Immature natural killer cell (primary cell): ENCODE results near the gene PTPRE. TPM values are rescaled to one million over a fixed set of nuclear protein-coding genes. Genes with fewer than 3 reads are reported as not detected.

Experiments used
- DNase-seq, 3 donors: peaks; one replicate each; pipeline ENCODE4 v3.0.0; 2022; ENCODE audit warnings: mixed read lengths in 1 of 3
- H3K27ac Mint-ChIP-seq, 6 donors: one replicate each; pipeline ENCODE4 v1.8.0; 2020; ENCODE audit warnings: mixed read lengths in 6 of 6, mild to moderate bottlenecking in 5 of 6, inconsistent platforms in 4 of 6, moderate library complexity in 3 of 6
- H3K27me3 Mint-ChIP-seq, 3 donors: one replicate each; pipeline ENCODE4 v1.8.0; 2020 to 2021; ENCODE audit warnings: low read depth in 3 of 3, mild to moderate bottlenecking in 3 of 3, mixed read lengths in 3 of 3, moderate library complexity in 3 of 3, inconsistent platforms in 1 of 3
- H3K36me3 Mint-ChIP-seq, 3 donors: one replicate each; pipeline ENCODE4 v1.8.0; 2020; ENCODE audit warnings: mixed read lengths in 3 of 3, inconsistent platforms in 2 of 3, mild to moderate bottlenecking in 2 of 3
- H3K4me1 Mint-ChIP-seq, 2 donors: one replicate each; pipeline ENCODE4 v1.8.0; 2020; ENCODE audit warnings: inconsistent platforms in 2 of 2, mild to moderate bottlenecking in 2 of 2, mixed read lengths in 2 of 2, moderate library complexity in 1 of 2
- H3K4me3 Mint-ChIP-seq, 5 donors: one replicate each; pipeline ENCODE4 v1.8.0; 2020; ENCODE audit warnings: mild to moderate bottlenecking in 5 of 5, mixed read lengths in 5 of 5, inconsistent platforms in 3 of 5, moderate library complexity in 3 of 5
- H3K9me3 Mint-ChIP-seq, 6 donors: one replicate each; pipeline ENCODE4 v1.8.0; 2020; ENCODE audit warnings: mild to moderate bottlenecking in 6 of 6, mixed read lengths in 6 of 6, inconsistent platforms in 4 of 6, moderate library complexity in 3 of 6
- polyA plus RNA-seq, 3 donors: library from polyadenylated mRNA; unstranded; fragments of 300-500 nt; fragmentation: Illumina TruSeq; gene quantifications; one replicate each; pipeline ENCODE4 v1.2.3, GENCODE V29; 2021

PTPRE gene
- polyA plus RNA-seq, 3 donors from 2014 or later = 35.7 to 73.1 (median 40.3) TPM

- peak overlapping the region; percentile 88 to 94 (median 92) for H3K4me3 Mint-ChIP-seq
- H3K36me3 Mint-ChIP-seq = peaks cover 18 to 42% (median 18%) of the 10 kb centered on the region in 3 donors
- peaks cover 11 to 43% (median 37%) of the 10 kb centered on the region in 3 donors for H3K27me3 Mint-ChIP-seq
- peak; percentile 79 to 82 (median 81) for DNase-seq
- H3K9me3 Mint-ChIP-seq = no peaks in the 10 kb centered on the region
- H3K4me1 Mint-ChIP-seq = peaks cover 87 to 88% of the 10 kb centered on the region in 2 donors
- H3K27ac Mint-ChIP-seq = peak overlapping the region; percentile 98 to 99 (median 99)
Measured at GRCh38 chr10:128047991-128048818, 141.3 kb downstream of the PTPRE start.

- H3K36me3 Mint-ChIP-seq = peaks cover 18 to 44% (median 19%) of the 10 kb centered on the region in 3 donors
- H3K4me3 Mint-ChIP-seq = peak overlapping the region; percentile 88 to 94 (median 92)
Measured at GRCh38 chr10:128048819-128049210, 141.9 kb downstream of the PTPRE start.

GRCh38 chr10:128049226-128050120 lies 142.6 kb downstream of the PTPRE start:
- H3K9me3 Mint-ChIP-seq = no peaks in the 10 kb centered on the region
- H3K27ac Mint-ChIP-seq = peak overlapping the region; percentile 98 to 99 (median 99)
- H3K4me1 Mint-ChIP-seq = peaks cover 90% of the 10 kb centered on the region in 2 donors
- peak in 2 of 3 donors; percentile 37 to 38 for DNase-seq
- H3K4me3 Mint-ChIP-seq = peak overlapping the region; percentile 88 to 94 (median 92)
- peaks cover 11 to 51% (median 37%) of the 10 kb centered on the region in 3 donors for H3K27me3 Mint-ChIP-seq
- H3K36me3 Mint-ChIP-seq = peaks cover 22 to 49% (median 24%) of the 10 kb centered on the region in 3 donors

More at GRCh38 chr10:128048819-128049210, 141.9 kb downstream of the PTPRE start:
- DNase-seq = no peak
- Mint-ChIP-seq H3K27ac (peak overlapping the region; percentile 98 to 99 (median 99)), H3K27me3 (peaks cover 11 to 48% (median 37%) of the 10 kb centered on the region in 3 donors), H3K9me3 (no peaks in the 10 kb centered on the region), H3K4me1 (peaks cover 86 to 88% of the 10 kb centered on the region in 2 donors)

- no peak for DNase-seq
- Mint-ChIP-seq H3K4me1 (peaks cover 92 to 93% of the 10 kb centered on the region in 2 donors), H3K9me3 (no peaks in the 10 kb centered on the region), H3K27ac (peak overlapping the region; percentile 93 to 99 (median 98)), H3K4me3 (peak overlapping the region; percentile 88 to 94 (median 92)), H3K27me3 (peaks cover 16 to 51% (median 37%) of the 10 kb centered on the region in 3 donors), H3K36me3 (peaks cover 22 to 52% (median 24%) of the 10 kb centered on the region in 3 donors)
Measured at GRCh38 chr10:128050121-128050516, 143.2 kb downstream of the PTPRE start.

GRCh38 chr10:128050936-128051335 lies 144.0 kb downstream of the PTPRE start:
- peaks cover 93 to 97% of the 10 kb centered on the region in 2 donors for H3K4me1 Mint-ChIP-seq
- peaks cover 28 to 61% (median 29%) of the 10 kb centered on the region in 3 donors for H3K36me3 Mint-ChIP-seq
- DNase-seq = no peak
- peaks cover 21 to 51% (median 37%) of the 10 kb centered on the region in 3 donors for H3K27me3 Mint-ChIP-seq
- H3K9me3 Mint-ChIP-seq = no peaks in the 10 kb centered on the region
- H3K4me3 Mint-ChIP-seq = peak overlapping the region; percentile 88 to 94 (median 92)
- peak overlapping the region; percentile 93 to 99 (median 98) for H3K27ac Mint-ChIP-seq

- H3K27me3 Mint-ChIP-seq = peaks cover 23 to 54% (median 37%) of the 10 kb centered on the region in 3 donors
- no peaks in the 10 kb centered on the region for H3K9me3 Mint-ChIP-seq
- H3K4me1 Mint-ChIP-seq = peaks cover 94 to 97% of the 10 kb centered on the region in 2 donors
- H3K36me3 Mint-ChIP-seq = peaks cover 31 to 65% (median 34%) of the 10 kb centered on the region in 3 donors
- DNase-seq = no peak
- peak overlapping the region; percentile 93 to 99 (median 98) for H3K27ac Mint-ChIP-seq
- peak overlapping the region; percentile 88 to 94 (median 92) for H3K4me3 Mint-ChIP-seq
Measured at GRCh38 chr10:128051548-128051947, 144.6 kb downstream of the PTPRE start.

GRCh38 chr10:128052696-128053095 lies 145.8 kb downstream of the PTPRE start:
- Mint-ChIP-seq H3K36me3 (peaks cover 35 to 73% (median 40%) of the 10 kb centered on the region in 3 donors), H3K27me3 (peaks cover 19 to 53% (median 36%) of the 10 kb centered on the region in 3 donors), H3K4me1 (peaks cover 87 to 94% of the 10 kb centered on the region in 2 donors), H3K9me3 (no peaks in the 10 kb centered on the region), H3K27ac (peak overlapping the region; percentile 93 to 99 (median 98)), H3K4me3 (peak overlapping the region; percentile 19 to 94 (median 88))
- no peak for DNase-seq

- DNase-seq = no peak
- Mint-ChIP-seq H3K9me3 (no peaks in the 10 kb centered on the region), H3K36me3 (peaks cover 36 to 73% (median 38%) of the 10 kb centered on the region in 3 donors), H3K4me1 (peaks cover 87 to 94% of the 10 kb centered on the region in 2 donors), H3K27me3 (peaks cover 16 to 49% (median 29%) of the 10 kb centered on the region in 3 donors), H3K27ac (peak overlapping the region; percentile 68 to 99 (median 96)), H3K4me3 (peak overlapping the region in 1 of 5 donors; percentile 47)
Measured at GRCh38 chr10:128053356-128053755, 146.5 kb downstream of the PTPRE start.

GRCh38 chr10:128054163-128054970 lies 147.5 kb downstream of the PTPRE start:
- Mint-ChIP-seq H3K36me3 (peaks cover 36 to 68% (median 37%) of the 10 kb centered on the region in 3 donors), H3K27me3 (peaks cover 16 to 40% (median 23%) of the 10 kb centered on the region in 3 donors), H3K27ac (peak overlapping the region; percentile 71 to 98 (median 86)), H3K4me3 (peak overlapping the region; percentile 18 to 67 (median 41)), H3K4me1 (peaks cover 87 to 94% of the 10 kb centered on the region in 2 donors), H3K9me3 (no peaks in the 10 kb centered on the region)
- DNase-seq = peak; percentile 47 to 66 (median 53)

- H3K4me1 Mint-ChIP-seq = peaks cover 87 to 94% of the 10 kb centered on the region in 2 donors
Measured at GRCh38 chr10:128055061-128055868, 148.4 kb downstream of the PTPRE start.

GRCh38 chr10:128056303-128057050 lies 149.6 kb downstream of the PTPRE start:
- H3K4me1 Mint-ChIP-seq = peaks cover 83 to 94% of the 10 kb centered on the region in 2 donors
- H3K4me3 Mint-ChIP-seq = no peak overlapping the region
- H3K9me3 Mint-ChIP-seq = no peaks in the 10 kb centered on the region
- H3K36me3 Mint-ChIP-seq = peaks cover 29 to 63% (median 36%) of the 10 kb centered on the region in 3 donors
- DNase-seq = no peak
- H3K27me3 Mint-ChIP-seq = peaks cover 16 to 28% (median 26%) of the 10 kb centered on the region in 3 donors
- peak overlapping the region; percentile 64 to 88 (median 76) for H3K27ac Mint-ChIP-seq

More at GRCh38 chr10:128055061-128055868, 148.4 kb downstream of the PTPRE start:
- Mint-ChIP-seq H3K27ac (peak overlapping the region; percentile 64 to 98 (median 77)), H3K27me3 (peaks cover 16 to 35% (median 24%) of the 10 kb centered on the region in 3 donors), H3K4me3 (peak overlapping the region in 2 of 5 donors; percentile 10 to 12), H3K9me3 (no peaks in the 10 kb centered on the region), H3K36me3 (peaks cover 35 to 69% (median 41%) of the 10 kb centered on the region in 3 donors)
- no peak for DNase-seq
